HepG2 (cell line): Measurements from ENCODE around the gene NUP93. TPM values are rescaled to one million over a fixed set of nuclear protein-coding genes. Genes with fewer than 3 reads are reported as not detected.

Source experiments
- BATF2 ChIP-seq: sonication (generic); formaldehyde crosslinking; IDR thresholded peaks from 2 replicates; pipeline ENCODE4 v1.8.0; 2022; ENCODE audit warnings: mild to moderate bottlenecking, missing genetic modification reagents, moderate library complexity
- BHLHE40 ChIP-seq: IDR thresholded peaks from 2 replicates; pipeline ENCODE4 v1.6.1; 2011; ENCODE audit warnings: low read length, improper control_type of control experiment
- CHD2 ChIP-seq: IDR thresholded peaks from 2 replicates; pipeline ENCODE4 v1.6.1; 2011; ENCODE audit warnings: low read depth, low read length, improper control_type of control experiment
- ESRRA ChIP-seq: sonication (generic); formaldehyde crosslinking; IDR thresholded peaks from 2 replicates; pipeline ENCODE4 v1.5.1; 2020; ENCODE audit warnings: mild to moderate bottlenecking, low read depth, missing genetic modification reagents
- MBNL3 ChIP-seq: fragments of 250-450 bp; sonication (Bioruptor Pico); conservative IDR thresholded peaks from 2 replicates; pipeline ENCODE4 v1.8.0; 2022; ENCODE audit warnings: mild to moderate bottlenecking, inconsistent platforms
- PAX8 ChIP-seq: sonication (generic); formaldehyde crosslinking; IDR thresholded peaks from 2 replicates; pipeline ENCODE4 v1.8.0; 2022; ENCODE audit warnings: mild to moderate bottlenecking, missing genetic modification reagents, borderline replicate concordance
- PREB ChIP-seq: sonication (generic); formaldehyde crosslinking; IDR thresholded peaks from 2 replicates; pipeline ENCODE4 v1.4.0; 2020; ENCODE audit warnings: missing genetic modification reagents
- TBP ChIP-seq: sonication (generic); formaldehyde crosslinking; IDR thresholded peaks from 2 replicates; pipeline ENCODE4 v1.5.0; 2020; ENCODE audit warnings: missing genetic modification reagents
- ZBTB40 ChIP-seq, 2 experiments: fragments of 450-650 bp in 1 of 2; sonication (generic) in 1 of 2; formaldehyde crosslinking in 1 of 2; IDR thresholded peaks; 2 replicates each; pipeline versions ENCODE4 v1.6.1 to v1.8.0; 2016 to 2022; ENCODE audit warnings: antibody characterized with exemption in 1 of 2, mild to moderate bottlenecking in 1 of 2, missing genetic modification reagents in 1 of 2
- ZNF180 ChIP-seq: sonication (generic); formaldehyde crosslinking; IDR thresholded peaks from 2 replicates; pipeline ENCODE4 v1.4.0; 2020; ENCODE audit warnings: low read depth, missing genetic modification reagents, borderline replicate concordance
- ZNF350 ChIP-seq: sonication (generic); formaldehyde crosslinking; IDR thresholded peaks from 2 replicates; pipeline ENCODE4 v1.4.0; 2020; ENCODE audit warnings: mild to moderate bottlenecking, low read depth, missing genetic modification reagents, borderline replicate concordance
- ZNF446 ChIP-seq: sonication (generic); formaldehyde crosslinking; IDR thresholded peaks from 2 replicates; pipeline ENCODE4 v1.5.0; 2020; ENCODE audit warnings: mild to moderate bottlenecking, missing genetic modification reagents
- ZNF546 ChIP-seq: sonication (generic); formaldehyde crosslinking; conservative IDR thresholded peaks from 2 replicates; pipeline ENCODE4 v1.8.1; 2023; ENCODE audit warnings: mild to moderate bottlenecking, missing genetic modification reagents
- ZNF639 ChIP-seq: conservative IDR thresholded peaks from 2 replicates; pipeline ENCODE4 v1.6.1; 2018; ENCODE audit warnings: missing genetic modification reagents
- ZNF784 ChIP-seq: sonication (generic); formaldehyde crosslinking; IDR thresholded peaks from 2 replicates; pipeline ENCODE4 v1.5.1; 2020; ENCODE audit warnings: missing genetic modification reagents, mild to moderate bottlenecking, borderline replicate concordance
- polyA plus RNA-seq, 8 experiments: library from polyadenylated mRNA; depleted of rRNA in 3 of 8; stranded (reverse) in 7 of 8; unstranded in 1 of 8; fragments of >200 nt; fragmentation: Illumina TruSeq in 4 of 8; extraction: Trizol in 4 of 8; gene quantifications; 2 replicates each; pipeline versions ENCODE4 v1.2.1 to v1.2.3, GENCODE V29; 2011 to 2016; ENCODE audit warnings: low read depth in 4 of 8, missing spikeins in 1 of 8, mixed read lengths in 1 of 8; ENCODE audit not compliant: insufficient read depth in 1 of 8
- total RNA-seq, 5 experiments: library from RNA; depleted of rRNA; stranded (reverse); fragments of >200 nt; fragmentation: Illumina TruSeq; extraction: Trizol; gene quantifications; 2 replicates each; pipeline ENCODE4 v1.2.3, GENCODE V29; 2016; ENCODE audit warnings: low read depth in 1 of 5

The NUP93 gene
- total and polyA plus RNA-seq, 2 of the 13 experiments (the other 11 are each of a cell fraction or from before 2014, with no cell fraction given), result 58.5 to 140 TPM

GRCh38 chr16:56814537-56815432 lies 84.9 kb downstream of the NUP93 start (continued):
- TF ChIP-seq ZNF639 (no peak), BHLHE40 (no peak), PREB (CRISPR knock-in tag) (no peak), ZNF546 (no peak; the same call in 1 of the 2 replicates), TBP (no peak), ZNF180 (no peak), ZNF350 (CRISPR knock-in tag) (peak; percentile 16; the same call in 1 of the 2 replicates), ZNF446 (CRISPR knock-in tag) (no peak), ZBTB40 (IDR thresholded peaks at IDR 0.05) (no peak), ZBTB40 (CRISPR knock-in tag; IDR thresholded peaks at IDR 0.05) (no peak; the same call in 1 of the 2 replicates), ZNF784 (CRISPR knock-in tag) (no peak), MBNL3 (CRISPR knock-in tag) (no peak), PAX8 (CRISPR knock-in tag) (no peak), CHD2 (no peak), ESRRA (CRISPR knock-in tag) (peak; percentile 96), BATF2 (no peak)
